Rectal smooth muscle tissue (tissue), 1 donor: Measurements from ENCODE around the gene ESYT1.

Source experiments
- H3K27ac ChIP-seq: one replicate; pipeline ENCODE4 v1.7.0; 2013; ENCODE audit warnings: low read depth, low read length, inconsistent platforms
- H3K27me3 ChIP-seq: one replicate; pipeline ENCODE4 v1.7.0; 2013; ENCODE audit warnings: low read length; ENCODE audit not compliant: control insufficient read depth, insufficient read depth
- H3K36me3 ChIP-seq: one replicate; pipeline ENCODE4 v1.7.0; 2013; ENCODE audit warnings: low read length; ENCODE audit not compliant: control insufficient read depth, insufficient read depth
- H3K4me1 ChIP-seq: one replicate; pipeline ENCODE4 v1.7.0; 2013; ENCODE audit warnings: low read length; ENCODE audit not compliant: control insufficient read depth, insufficient read depth
- H3K4me3 ChIP-seq: one replicate; pipeline ENCODE4 v1.7.0; 2013; ENCODE audit warnings: low read length
- H3K9ac ChIP-seq: one replicate; pipeline ENCODE4 v1.7.0; 2013; ENCODE audit warnings: low read length

ESYT1 gene

GRCh38 chr12:56143870-56144269, 15.8 kb downstream of the ESYT1 start:
- no peaks in the 10 kb centered on the region for H3K27me3 ChIP-seq
- peaks cover 25% of the 10 kb centered on the region for H3K36me3 ChIP-seq
- H3K9ac ChIP-seq = no peak overlapping the region
- no peak overlapping the region for H3K27ac ChIP-seq
- no peaks in the 10 kb centered on the region for H3K4me1 ChIP-seq
- no peak overlapping the region for H3K4me3 ChIP-seq

- Histone ChIP-seq H3K36me3 (peaks cover 23% of the 10 kb centered on the region), H3K4me1 (no peaks in the 10 kb centered on the region), H3K27me3 (no peaks in the 10 kb centered on the region), H3K9ac (no peak overlapping the region), H3K27ac (no peak overlapping the region), H3K4me3 (no peak overlapping the region)
Observed at GRCh38 chr12:56145217-56145616, 17.1 kb downstream of the ESYT1 start.

- H3K36me3 ChIP-seq = peaks cover 16% of the 10 kb centered on the region
- no peak overlapping the region for H3K9ac ChIP-seq
- peaks cover 2% of the 10 kb centered on the region for H3K4me1 ChIP-seq
- no peak overlapping the region for H3K27ac ChIP-seq
- H3K4me3 ChIP-seq = no peak overlapping the region
- no peaks in the 10 kb centered on the region for H3K27me3 ChIP-seq
Observed at GRCh38 chr12:56146492-56147460, 18.7 kb downstream of the ESYT1 start.

GRCh38 chr12:56150563-56150962, 22.5 kb downstream of the ESYT1 start:
- Histone ChIP-seq H3K4me1 (peaks cover 9% of the 10 kb centered on the region), H3K4me3 (no peak overlapping the region), H3K27ac (no peak overlapping the region), H3K9ac (no peak overlapping the region), H3K36me3 (peaks cover 2% of the 10 kb centered on the region), H3K27me3 (no peaks in the 10 kb centered on the region)

GRCh38 chr12:56151672-56152131, 23.6 kb downstream of the ESYT1 start:
- H3K4me1 ChIP-seq = peaks cover 9% of the 10 kb centered on the region
- peak overlapping the region; percentile 60 for H3K4me3 ChIP-seq
- H3K27me3 ChIP-seq = no peaks in the 10 kb centered on the region
- H3K36me3 ChIP-seq = peaks cover 2% of the 10 kb centered on the region
- peak overlapping the region; percentile 83 for H3K27ac ChIP-seq
- H3K9ac ChIP-seq = peak overlapping the region; percentile 79

- Histone ChIP-seq H3K9ac (peak within 1 kb of the TSS; percentile 79), H3K4me1 (peaks cover 9% of the 10 kb centered on the region), H3K27ac (peak within 1 kb of the TSS; percentile 83), H3K27me3 (no peaks in the 10 kb centered on the region), H3K4me3 (peak within 1 kb of the TSS; percentile 60), H3K36me3 (peaks cover 2% of the 10 kb centered on the region)
Observed at GRCh38 chr12:56152132-56152755, 24.2 kb downstream of the ESYT1 start, which contains the start of gene MYL6B. MYL6B (plus strand) TSS chr12:56152587; CDS start chr12:56153919, 1,332 bp downstream.

- Histone ChIP-seq H3K36me3 (peaks cover 2% of the 10 kb centered on the region), H3K9ac (no peak overlapping the region), H3K4me1 (peaks cover 9% of the 10 kb centered on the region), H3K27ac (peak overlapping the region; percentile 83), H3K4me3 (peak overlapping the region; percentile 60), H3K27me3 (no peaks in the 10 kb centered on the region)
Observed at GRCh38 chr12:56152756-56153677, 24.9 kb downstream of the ESYT1 start.

GRCh38 chr12:56153678-56154065, 25.6 kb downstream of the ESYT1 start:
- Histone ChIP-seq H3K27me3 (no peaks in the 10 kb centered on the region), H3K36me3 (peaks cover 4% of the 10 kb centered on the region), H3K4me1 (peaks cover 9% of the 10 kb centered on the region), H3K9ac (no peak overlapping the region), H3K27ac (no peak overlapping the region), H3K4me3 (no peak overlapping the region)

GRCh38 chr12:56154246-56154771, 26.2 kb downstream of the ESYT1 start:
- H3K36me3 ChIP-seq = peaks cover 4% of the 10 kb centered on the region
- no peaks in the 10 kb centered on the region for H3K27me3 ChIP-seq
- H3K4me3 ChIP-seq = no peak overlapping the region
- no peak overlapping the region for H3K27ac ChIP-seq
- peaks cover 9% of the 10 kb centered on the region for H3K4me1 ChIP-seq
- no peak overlapping the region for H3K9ac ChIP-seq

GRCh38 chr12:56154818-56155217, 26.8 kb downstream of the ESYT1 start:
- H3K27me3 ChIP-seq = no peaks in the 10 kb centered on the region
- H3K27ac ChIP-seq = no peak overlapping the region
- peaks cover 11% of the 10 kb centered on the region for H3K4me1 ChIP-seq
- no peak overlapping the region for H3K4me3 ChIP-seq
- H3K36me3 ChIP-seq = peaks cover 8% of the 10 kb centered on the region
- no peak overlapping the region for H3K9ac ChIP-seq

GRCh38 chr12:56155256-56155845, 27.3 kb downstream of the ESYT1 start:
- Histone ChIP-seq H3K27me3 (no peaks in the 10 kb centered on the region), H3K4me1 (peaks cover 14% of the 10 kb centered on the region), H3K27ac (no peak overlapping the region), H3K4me3 (no peak overlapping the region), H3K9ac (no peak overlapping the region), H3K36me3 (peaks cover 12% of the 10 kb centered on the region)
